Endothelial cell of umbilical vein (primary cell): Measurements from ENCODE around the gene BTBD2. TPM values are rescaled to one million over a fixed set of nuclear protein-coding genes. Genes with fewer than 3 reads are reported as not detected.

Experiments used
- BruUV-seq: library from RNA; stranded (reverse); fragments of 400-500 nt; replicated peaks from 2 replicates; lab custom pipeline; 2021; lab: Mats Ljungman, UMichigan
- CTCF ChIA-PET: fragments of 300-600, 350-600 bp; sonication (Branson Sonifier 250); formaldehyde crosslinking; loops from one replicate; lab custom pipeline; 2021; ENCODE audit warnings: antibody characterized with exemption, inconsistent platforms; lab: Charles Lee
- POLR2A ChIA-PET: fragments of 300-600, 350-600 bp; sonication (Branson Sonifier 250); formaldehyde crosslinking; loops from one replicate; lab custom pipeline; 2021; ENCODE audit warnings: antibody characterized with exemption, inconsistent platforms; lab: Charles Lee
- DNase-seq: peaks from one replicate; pipeline ENCODE4 v3.0.0-alpha.2; 2011; ENCODE audit warnings: low read depth, low spot score
- FAIRE-seq: peaks from 2 replicates; lab custom pipeline; 2011; peaks lifted over from hg19 to GRCh38; lab: Jason Lieb, UNC
- H2AFZ ChIP-seq: 2 replicates; pipeline ENCODE4 v1.6.0; 2012; ENCODE audit warnings: low read depth, low read length, control low read depth, inconsistent platforms
- H3K27ac ChIP-seq: 2 replicates; pipeline ENCODE4 v1.5.1; 2011; ENCODE audit warnings: low read depth, mild to moderate bottlenecking, control low read depth, low read length, moderate library complexity; ENCODE audit not compliant: insufficient read depth
- H3K27me3 ChIP-seq, 2 experiments: 2 replicates each; pipeline versions ENCODE4 v1.6.0 to v1.6.1; 2011; ENCODE audit warnings: low read length in 2 of 2, mixed read lengths in 1 of 2; ENCODE audit not compliant: control insufficient read depth in 2 of 2, insufficient read depth in 2 of 2
- H3K36me3 ChIP-seq, 2 experiments: 2 replicates in 1 of 2; 3 replicates in 1 of 2; pipeline ENCODE4 v1.5.1; 2011; ENCODE audit warnings: low read length in 2 of 2, mild to moderate bottlenecking in 1 of 2, moderate library complexity in 1 of 2; ENCODE audit not compliant: control insufficient read depth in 2 of 2, insufficient read depth in 2 of 2; ENCODE audit errors: extremely low read depth in 1 of 2
- H3K4me1 ChIP-seq: 3 replicates; pipeline ENCODE4 v1.5.1; 2011; ENCODE audit warnings: mild to moderate bottlenecking, low read length; ENCODE audit not compliant: control insufficient read depth, insufficient read depth; ENCODE audit errors: extremely low read depth
- H3K4me2 ChIP-seq: 2 replicates; pipeline ENCODE4 v1.6.1; 2011; ENCODE audit warnings: low read length, control low read depth, mixed read lengths; ENCODE audit not compliant: insufficient read depth
- H3K4me3 ChIP-seq, 3 experiments: fragments of 200-600 bp in 1 of 3; sonication (generic), shearing (Covaris generic) in 1 of 3; replicated peaks in 1 of 3; 2 replicates each; pipeline ENCODE4 v1.5.1; 2011 to 2016; ENCODE audit warnings: control low read depth in 3 of 3, low read length in 3 of 3, mild to moderate bottlenecking in 2 of 3, inconsistent platforms in 1 of 3, low read depth in 1 of 3, moderate library complexity in 1 of 3; ENCODE audit not compliant: insufficient read depth in 1 of 3
- H3K79me2 ChIP-seq: 2 replicates; pipeline ENCODE4 v1.6.0; 2012; ENCODE audit warnings: low read length, inconsistent platforms; ENCODE audit not compliant: control insufficient read depth, insufficient read depth
- H3K9ac ChIP-seq: replicated peaks from 2 replicates; pipeline ENCODE3; 2011; ENCODE audit warnings: low read length, control low read depth; ENCODE audit not compliant: insufficient read depth; ENCODE audit errors: extremely low read depth
- H3K9me1 ChIP-seq: replicated peaks from 3 replicates; pipeline ENCODE4 v1.6.0; 2011; ENCODE audit warnings: mild to moderate bottlenecking, low read length; ENCODE audit not compliant: control insufficient read depth, insufficient read depth; ENCODE audit errors: extremely low read depth
- H3K9me3 ChIP-seq: replicated peaks from 2 replicates; pipeline ENCODE4 v1.5.1; 2012; ENCODE audit warnings: low read length, inconsistent platforms; ENCODE audit not compliant: control insufficient read depth, insufficient read depth
- H4K20me1 ChIP-seq: replicated peaks from 2 replicates; pipeline ENCODE3; 2011; ENCODE audit warnings: mild to moderate bottlenecking, low read length; ENCODE audit not compliant: control insufficient read depth, insufficient read depth; ENCODE audit errors: extremely low read depth
- EZH2 ChIP-seq: IDR thresholded peaks from 2 replicates; pipeline ENCODE4 v1.6.1; 2012; ENCODE audit warnings: borderline replicate concordance, low read depth, mild to moderate bottlenecking, moderate library complexity, low read length, inconsistent platforms; ENCODE audit not compliant: severe bottlenecking
- GATA2 ChIP-seq: IDR thresholded peaks from 2 replicates; pipeline ENCODE4 v1.7.0; 2011; ENCODE audit warnings: low read depth, mild to moderate bottlenecking, moderate library complexity, mixed read lengths, low read length; ENCODE audit not compliant: insufficient read length, insufficient read depth
- JUN ChIP-seq: IDR thresholded peaks from 2 replicates; pipeline ENCODE4 v1.6.1; 2011; ENCODE audit warnings: borderline replicate concordance, low read depth; ENCODE audit not compliant: insufficient read length, insufficient read depth
- dilution Hi-C: fragments of 300-500 bp; cut with MboI; formaldehyde crosslinking; loops from one replicate; pipeline ENCODE4 v1.15.0; 2019; ENCODE audit warnings: low sequenced_read_pairs; ENCODE audit not compliant: extremely low pct_ligation_motif_present
- intact Hi-C: fragments of 100-400 bp; cut with micrococcal nuclease; formaldehyde crosslinking; loops from one replicate; pipeline ENCODE4 v1.10.0; 2022
- polyA plus RNA-seq, 4 experiments: library from polyadenylated mRNA; depleted of rRNA in 3 of 4; stranded (reverse) in 3 of 4; unstranded in 1 of 4; fragments of >200 nt; gene quantifications; 2 replicates each; pipeline versions ENCODE4 v1.2.1 to v1.2.3, GENCODE V29; 2011 to 2012; ENCODE audit warnings: missing spikeins in 1 of 4
- total RNA-seq: library from RNA; stranded (reverse); gene quantifications from 2 replicates; pipeline ENCODE4 v1.2.3, GENCODE V29; 2021
- TF ChIP-seq, protein P1 (sequence below), 2 donors: IDR thresholded peaks; 1 replicate in 1 of 2; 2 replicates in 1 of 2; pipeline ENCODE4 v1.5.1; 2011; ENCODE audit warnings: low read length in 2 of 2, mild to moderate bottlenecking in 2 of 2, moderate library complexity in 2 of 2, control low read depth in 1 of 2, inconsistent platforms in 1 of 2, low read depth in 1 of 2; ENCODE audit not compliant: insufficient read depth in 1 of 2; ENCODE audit errors: extremely low read depth in 1 of 2

BTBD2 gene
- total and polyA plus RNA-seq, 2 donors (not counting 3 experiments of a cell fraction or from before 2014, with no cell fraction given): 59.2 to 78.2 TPM

DNA sequence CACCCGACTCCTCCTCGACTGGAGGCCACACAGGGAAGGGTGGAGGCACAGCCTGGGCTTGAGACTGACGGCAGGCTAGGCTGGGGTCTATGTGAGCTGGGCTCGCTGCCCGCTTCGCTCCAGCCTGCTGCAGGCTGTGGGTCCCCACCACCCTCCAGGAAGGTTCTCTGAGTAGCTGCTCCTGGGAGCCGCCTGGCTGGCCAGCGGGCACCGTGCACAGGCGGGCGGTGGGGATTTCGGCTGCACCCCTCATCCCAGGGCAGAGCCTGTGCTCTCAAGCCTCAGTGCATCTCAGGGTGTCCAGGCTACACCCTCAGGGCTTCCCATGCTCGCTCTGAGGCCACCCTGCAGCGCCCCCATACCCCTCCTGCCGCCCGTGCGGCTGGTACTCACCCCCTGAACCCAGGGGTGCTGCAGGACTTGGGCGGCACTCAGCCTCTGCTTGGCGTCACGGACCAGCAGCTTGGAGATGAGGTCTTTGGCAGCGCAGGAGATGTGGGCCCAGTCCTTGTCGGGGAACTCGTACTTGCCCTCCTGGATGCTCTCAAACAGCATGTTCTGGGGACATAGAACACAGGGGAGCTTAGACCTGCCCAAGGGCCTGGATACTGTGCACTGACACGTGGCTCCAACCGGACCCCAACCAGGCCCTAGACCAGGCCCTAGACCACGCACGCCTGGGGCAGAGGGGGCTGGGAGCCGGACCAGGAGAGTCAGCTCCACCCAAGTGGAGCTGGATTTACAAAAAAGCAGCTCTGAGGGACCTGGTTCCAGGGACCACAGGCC, 25.3 kb upstream of the BTBD2 start:
- no peaks in the 10 kb centered on the region for H3K9me3 ChIP-seq
- H3K9ac ChIP-seq: no peak overlapping the region
- CTCF ChIA-PET: interaction anchor here (1.4 kb wide), 1 partner anchor 8 kb away, joined by 4 read pairs; no protein-coding TSS in a partner anchor
- no peaks in the 10 kb centered on the region for H3K27me3 ChIP-seq
- dilution Hi-C loops: no loop called here
- H3K4me3 ChIP-seq: no peak overlapping the region
- H3K4me1 ChIP-seq: peaks cover 14% of the 10 kb centered on the region
- FAIRE-seq (no peak), DNase-seq (no peak)
- intact Hi-C loops: no loop called here
- H2AFZ ChIP-seq: no peak overlapping the region
- POLR2A ChIA-PET: no interaction called here
- TF ChIP-seq EZH2 (no peak), GATA2 (no peak), JUN (no peak)
- TF ChIP-seq, protein P1, sequence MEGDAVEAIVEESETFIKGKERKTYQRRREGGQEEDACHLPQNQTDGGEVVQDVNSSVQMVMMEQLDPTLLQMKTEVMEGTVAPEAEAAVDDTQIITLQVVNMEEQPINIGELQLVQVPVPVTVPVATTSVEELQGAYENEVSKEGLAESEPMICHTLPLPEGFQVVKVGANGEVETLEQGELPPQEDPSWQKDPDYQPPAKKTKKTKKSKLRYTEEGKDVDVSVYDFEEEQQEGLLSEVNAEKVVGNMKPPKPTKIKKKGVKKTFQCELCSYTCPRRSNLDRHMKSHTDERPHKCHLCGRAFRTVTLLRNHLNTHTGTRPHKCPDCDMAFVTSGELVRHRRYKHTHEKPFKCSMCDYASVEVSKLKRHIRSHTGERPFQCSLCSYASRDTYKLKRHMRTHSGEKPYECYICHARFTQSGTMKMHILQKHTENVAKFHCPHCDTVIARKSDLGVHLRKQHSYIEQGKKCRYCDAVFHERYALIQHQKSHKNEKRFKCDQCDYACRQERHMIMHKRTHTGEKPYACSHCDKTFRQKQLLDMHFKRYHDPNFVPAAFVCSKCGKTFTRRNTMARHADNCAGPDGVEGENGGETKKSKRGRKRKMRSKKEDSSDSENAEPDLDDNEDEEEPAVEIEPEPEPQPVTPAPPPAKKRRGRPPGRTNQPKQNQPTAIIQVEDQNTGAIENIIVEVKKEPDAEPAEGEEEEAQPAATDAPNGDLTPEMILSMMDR (IDR thresholded peaks at IDR 0.05; ENCODE audit: extremely low read depth in 1 of 2, insufficient read depth in 1 of 2, low read depth in 1 of 2, low read length in 2 of 2): no peak
- no peak overlapping the region for H3K4me2 ChIP-seq
- BruUV-seq: no TSS peak
- no peaks in the 10 kb centered on the region for H3K9me1 ChIP-seq
- no peak overlapping the region for H3K27ac ChIP-seq
- no peaks in the 10 kb centered on the region for H4K20me1 ChIP-seq
- peaks cover 4% of the 10 kb centered on the region for H3K79me2 ChIP-seq
- H3K36me3 ChIP-seq: peaks cover under 1 to 57% of the 10 kb centered on the region in 2 experiments
